Endometrial microvascular endothelial cells (primary cell): Measurements from ENCODE around the gene FAAP100. TPM values are rescaled to one million over a fixed set of nuclear protein-coding genes. Genes with fewer than 3 reads are reported as not detected.

Source experiments
- in situ Hi-C: cut with HindIII; loops from 2 replicates; pipeline ENCODE4 v1.10.0; 2017; ENCODE audit warnings: low sequenced_read_pairs, low pct_unique_long_range_greater_than_20kb; ENCODE audit errors: inconsistent ontology term
- total RNA-seq: library from RNA; depleted of rRNA; stranded (reverse); fragments of >200 nt; gene quantifications from one replicate; pipeline ENCODE4 v1.2.3, GENCODE V29; 2015; ENCODE audit errors: inconsistent ontology term

FAAP100 gene
- total RNA-seq, 1 donor from 2014 or later: 41.1 TPM

DNA sequence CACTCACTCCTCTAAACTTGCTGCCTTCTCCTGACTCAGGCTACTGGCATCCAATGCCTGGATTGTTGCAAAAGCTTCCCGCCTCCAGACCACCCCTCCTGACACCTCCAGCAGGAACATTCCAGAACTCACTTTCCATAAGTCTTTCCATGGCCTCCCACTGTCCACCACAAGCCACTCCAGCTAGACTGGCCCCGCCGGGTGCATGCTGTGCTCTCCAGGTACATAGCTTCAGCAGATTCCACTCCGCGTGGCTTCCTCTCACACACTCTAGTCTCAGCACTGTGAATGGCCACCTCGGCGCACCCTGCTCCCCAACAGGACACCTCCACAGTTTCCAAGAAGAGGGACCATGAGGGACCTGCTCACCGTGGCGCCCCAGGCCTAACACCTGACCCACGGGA is 25.9 kb upstream of the FAAP100 start:
- in situ Hi-C loops: loop anchor here (10.0 kb wide), 1 partner anchor 63 kb away; the partner anchor contains the start of gene ACTG1

DNA sequence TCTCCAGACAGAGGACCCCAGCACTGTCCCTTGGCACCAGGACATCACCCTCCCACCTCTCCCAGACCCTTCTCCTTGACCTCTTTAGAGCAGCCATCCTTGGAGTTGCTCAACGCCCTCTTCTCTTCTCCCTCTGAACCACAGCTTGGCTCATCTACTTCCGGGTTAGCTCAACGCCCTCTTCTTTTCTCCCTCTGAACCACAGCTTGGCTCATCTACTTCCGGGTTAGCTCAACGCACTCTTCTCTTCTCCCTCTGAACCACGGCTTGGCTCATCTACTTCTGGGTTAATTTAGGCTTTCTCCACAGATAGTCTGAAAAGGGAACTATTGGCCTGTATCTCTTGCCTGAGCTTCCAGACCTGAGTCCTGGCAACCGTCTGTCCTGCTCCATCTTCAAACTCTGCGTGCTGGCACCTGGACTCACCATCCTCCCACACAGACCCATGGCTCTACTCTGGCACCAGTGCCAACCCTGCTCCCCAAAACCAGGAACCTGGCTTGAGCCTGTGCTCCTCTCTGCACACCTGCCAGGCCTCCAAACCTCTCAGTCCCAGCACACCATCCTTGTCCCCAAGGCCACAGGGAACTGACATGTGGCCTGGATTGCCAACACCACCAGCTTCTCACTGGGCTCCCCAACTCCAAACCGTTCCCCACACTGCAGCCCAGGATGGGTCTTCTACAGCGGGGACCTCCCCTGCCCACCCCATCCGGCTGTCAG is 25.3 kb upstream of the FAAP100 start:
- in situ Hi-C loops: loop anchor here (10.0 kb wide), 1 partner anchor 63 kb away; the partner anchor contains the start of gene ACTG1

DNA sequence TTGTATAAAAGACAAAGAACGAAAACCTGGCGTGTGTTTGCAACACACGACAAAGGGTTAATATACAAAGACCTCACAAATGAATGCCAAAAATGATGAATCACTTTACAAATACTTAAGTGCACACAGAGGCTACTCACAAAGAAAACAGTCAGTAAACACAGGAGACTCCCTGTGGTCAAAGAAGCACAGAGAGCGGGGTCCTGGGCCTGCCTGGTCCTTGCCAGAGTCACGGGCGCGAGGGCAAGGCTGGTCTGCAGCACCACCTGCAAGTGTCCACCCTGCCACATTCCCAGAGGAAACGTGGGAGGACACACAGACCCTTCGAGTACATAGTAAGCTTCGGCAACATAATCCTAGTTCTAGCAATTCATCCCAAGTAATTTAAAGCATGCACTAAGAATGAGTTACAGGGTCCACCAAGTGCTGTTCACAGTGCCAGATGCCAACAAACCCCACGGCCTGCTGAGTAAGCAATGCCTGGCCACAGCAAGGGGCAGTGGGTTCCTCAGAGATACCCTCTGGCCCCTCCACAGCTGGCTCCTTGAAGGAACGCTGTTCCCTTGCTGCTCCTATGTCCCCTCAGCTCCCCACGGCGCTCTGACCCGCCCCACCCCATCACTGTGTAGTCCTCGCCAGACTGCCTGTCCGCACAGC is 24.6 kb upstream of the FAAP100 start:
- in situ Hi-C loops: loop anchor here (10.0 kb wide), 1 partner anchor 62 kb away; the partner anchor contains the start of gene ACTG1

DNA sequence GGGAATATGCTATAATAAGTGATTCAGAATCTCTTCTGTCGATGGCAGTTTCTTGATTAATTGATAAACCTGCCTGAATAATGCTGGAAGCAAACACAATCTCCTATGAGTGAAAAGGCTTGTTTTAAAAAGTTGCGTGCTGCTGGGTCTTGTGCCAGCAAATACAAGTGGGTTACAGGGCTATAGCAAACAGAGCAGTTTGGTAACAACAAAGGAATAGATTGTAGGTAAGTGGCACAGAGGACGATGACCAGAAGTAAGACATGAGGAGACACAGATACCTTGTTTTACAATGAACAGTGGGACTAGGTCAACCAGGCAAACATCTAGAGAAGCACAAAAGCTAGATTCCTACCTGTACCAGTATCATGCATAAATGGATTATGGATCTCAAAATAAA is 23.7 kb upstream of the FAAP100 start:
- in situ Hi-C loops: loop anchor here (10.0 kb wide), 1 partner anchor 61 kb away; the partner anchor contains the start of gene ACTG1

DNA sequence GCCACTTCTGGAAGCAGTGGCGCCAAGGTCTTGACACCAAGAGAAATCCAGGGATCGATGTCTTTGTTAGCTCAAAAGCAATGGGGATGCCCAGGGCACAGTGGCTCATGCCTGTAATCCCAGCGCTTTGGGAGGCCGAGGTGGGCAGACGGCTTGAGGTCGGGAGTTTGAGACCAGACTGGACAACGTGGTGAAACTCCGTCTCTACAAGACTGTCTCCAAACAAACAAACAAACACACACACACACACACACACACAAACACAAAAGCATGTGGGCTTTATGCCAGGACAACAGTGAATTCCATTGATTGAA is 22.4 kb upstream of the FAAP100 start:
- in situ Hi-C loops: loop anchor here (10.0 kb wide), 1 partner anchor 60 kb away; the partner anchor contains the start of gene ACTG1

DNA sequence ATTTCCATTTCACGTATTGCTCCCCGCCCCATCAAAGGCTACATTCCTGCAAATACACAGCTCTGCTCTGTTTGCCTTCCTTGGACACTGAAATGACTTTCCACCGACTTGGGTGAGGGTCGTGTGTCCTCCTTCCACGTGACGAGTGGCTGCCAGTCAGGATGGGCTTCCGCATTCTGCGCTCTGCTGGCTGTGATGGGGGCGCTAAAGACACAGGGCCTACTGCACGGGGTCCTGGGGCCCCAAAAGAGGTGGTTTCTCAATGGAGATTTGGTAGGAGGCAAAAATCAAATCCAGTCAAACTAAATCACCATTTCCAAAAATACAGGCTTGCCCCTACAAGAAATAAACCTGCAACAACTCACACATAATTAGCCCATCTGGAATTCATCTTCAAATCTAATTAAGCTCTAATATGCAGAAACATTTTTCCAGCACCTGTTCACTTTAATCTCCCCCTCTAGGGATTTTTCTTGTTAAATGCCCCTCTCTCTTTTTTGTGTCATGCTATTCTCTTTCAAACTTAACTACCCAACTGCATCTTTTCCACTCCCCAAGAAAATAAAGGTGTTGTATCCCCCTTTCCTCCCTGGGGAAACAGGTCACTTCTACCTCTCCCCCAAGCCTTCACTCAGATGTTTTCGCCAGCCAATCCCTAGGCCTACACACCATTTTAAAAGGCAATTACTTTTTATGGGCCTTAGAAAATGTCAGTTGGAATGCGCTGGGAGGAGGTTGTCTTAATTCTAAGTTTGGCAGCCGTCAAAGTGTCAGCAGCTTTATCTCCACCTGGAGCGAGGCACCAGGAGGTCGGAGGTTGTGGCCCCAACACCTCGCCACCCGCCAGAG is 21.9 kb upstream of the FAAP100 start:
- in situ Hi-C loops: loop anchor here (10.0 kb wide), 1 partner anchor 59 kb away; the partner anchor contains the start of gene ACTG1

DNA sequence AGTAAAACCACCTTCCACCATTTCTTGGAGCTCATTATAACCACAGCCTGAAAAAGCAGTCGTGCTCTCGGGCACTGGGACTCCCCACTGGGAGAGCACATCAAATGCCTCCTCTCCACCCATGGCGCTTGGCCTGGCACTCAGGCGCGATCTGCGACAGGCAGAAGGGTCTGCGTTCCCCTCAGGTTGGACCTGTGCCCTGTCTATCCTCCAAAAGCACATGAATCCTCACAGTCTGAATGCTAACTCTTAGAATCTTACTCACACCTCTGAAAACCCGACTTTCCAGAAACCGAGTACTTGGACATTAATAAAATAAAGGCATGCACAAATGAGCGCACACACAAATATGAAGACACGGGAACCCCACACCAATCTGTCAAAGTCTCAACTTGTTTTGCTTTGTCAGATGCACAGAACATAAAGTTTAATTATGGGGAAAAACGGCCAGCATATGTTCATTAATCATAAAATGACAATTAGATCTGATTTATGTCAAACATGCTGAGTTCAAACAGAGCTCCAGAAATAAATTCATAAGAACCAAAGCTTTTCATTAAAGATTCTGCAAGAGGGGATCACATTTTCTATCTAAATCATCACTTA is 20.5 kb upstream of the FAAP100 start:
- in situ Hi-C loops: loop anchor here (10.0 kb wide), 1 partner anchor 58 kb away; the partner anchor contains the start of gene ACTG1

DNA sequence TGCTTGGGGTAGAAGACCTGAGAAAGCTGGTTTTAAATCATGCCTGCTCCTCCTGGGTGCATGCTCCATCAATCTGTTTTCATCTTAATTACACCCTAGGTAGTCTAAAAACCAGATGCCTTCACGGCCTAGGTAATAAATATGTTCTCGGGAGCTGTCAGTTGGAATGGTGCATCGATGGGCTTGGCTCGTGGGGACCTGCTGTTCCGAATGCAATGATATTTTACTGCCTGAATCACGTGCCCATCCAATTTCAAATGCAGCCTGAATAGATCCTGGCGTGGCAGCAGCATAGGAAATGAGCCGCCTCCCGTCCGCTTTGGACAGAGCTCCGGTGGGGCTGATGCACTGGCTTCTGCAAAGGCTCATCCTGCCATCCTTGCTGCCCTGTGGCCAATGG is 18.8 kb upstream of the FAAP100 start:
- in situ Hi-C loops: loop anchor here (10.0 kb wide), 1 partner anchor 56 kb away; the partner anchor contains the start of gene ACTG1

DNA sequence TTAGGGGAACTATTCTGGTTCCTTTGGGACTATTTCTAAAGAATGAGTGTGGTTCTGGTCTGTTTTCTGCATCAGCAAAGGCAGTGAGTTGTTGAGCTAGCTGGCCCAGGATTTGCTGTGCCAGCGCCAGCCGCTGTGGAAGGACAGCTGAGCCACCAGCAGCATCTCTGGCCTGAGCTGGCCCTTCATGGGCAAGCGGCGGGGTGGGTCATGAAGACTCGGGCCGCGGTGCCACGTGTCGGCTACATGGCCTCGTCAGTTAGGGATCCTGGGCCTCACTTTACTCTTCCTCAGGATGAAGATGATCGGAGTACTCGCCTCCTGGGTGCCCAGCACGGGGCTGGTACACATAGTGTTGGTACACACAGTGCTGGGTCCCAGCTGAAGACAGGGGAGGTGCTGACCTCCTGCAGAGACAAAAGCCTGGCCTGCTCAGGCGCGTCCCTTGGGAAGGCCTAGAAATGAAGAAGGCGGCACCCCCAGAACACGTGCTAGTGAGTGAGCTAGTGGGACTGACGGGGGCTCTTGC is 17.9 kb upstream of the FAAP100 start:
- in situ Hi-C loops: loop anchor here (10.0 kb wide), 1 partner anchor 55 kb away; the partner anchor contains the start of gene ACTG1

DNA sequence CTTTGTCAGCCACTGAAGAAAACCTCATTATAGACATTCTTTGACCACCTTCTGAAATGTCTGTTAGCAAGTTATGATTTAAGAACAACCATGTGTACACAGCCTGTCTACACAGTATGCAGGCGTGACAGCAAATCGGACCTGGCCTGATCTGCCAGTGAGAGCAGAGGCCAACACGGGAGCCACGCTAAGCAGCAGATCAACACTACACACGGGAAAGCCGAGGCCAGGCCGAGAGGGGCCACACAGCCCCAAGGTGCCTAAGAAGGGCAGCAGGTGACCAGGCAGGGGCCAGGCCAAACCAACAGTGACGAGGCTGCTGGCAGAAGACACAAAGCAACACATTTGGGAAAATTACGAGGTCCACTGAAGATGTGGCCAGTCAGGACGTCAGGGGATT is 16.3 kb upstream of the FAAP100 start:
- in situ Hi-C loops: no loop called here

DNA sequence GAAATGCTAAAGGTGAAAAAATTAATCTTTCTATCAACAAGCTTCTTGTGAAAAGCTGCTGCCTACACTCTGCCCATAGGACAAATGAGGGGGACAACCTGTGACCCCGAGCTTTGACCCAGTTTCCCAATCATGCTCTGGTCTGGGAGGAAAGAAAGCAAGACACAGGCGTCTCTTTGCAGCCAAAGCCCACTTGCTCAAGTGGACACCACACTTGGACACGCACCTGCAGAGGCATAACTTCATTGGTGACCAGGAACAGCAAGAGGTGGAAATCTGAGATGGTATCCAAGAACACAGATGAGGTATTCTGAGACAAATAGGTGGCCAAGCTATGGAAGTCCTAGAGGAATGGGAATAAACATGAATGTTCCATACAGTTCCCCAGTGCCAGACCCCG is 15.0 kb upstream of the FAAP100 start:
- in situ Hi-C loops: no loop called here

DNA sequence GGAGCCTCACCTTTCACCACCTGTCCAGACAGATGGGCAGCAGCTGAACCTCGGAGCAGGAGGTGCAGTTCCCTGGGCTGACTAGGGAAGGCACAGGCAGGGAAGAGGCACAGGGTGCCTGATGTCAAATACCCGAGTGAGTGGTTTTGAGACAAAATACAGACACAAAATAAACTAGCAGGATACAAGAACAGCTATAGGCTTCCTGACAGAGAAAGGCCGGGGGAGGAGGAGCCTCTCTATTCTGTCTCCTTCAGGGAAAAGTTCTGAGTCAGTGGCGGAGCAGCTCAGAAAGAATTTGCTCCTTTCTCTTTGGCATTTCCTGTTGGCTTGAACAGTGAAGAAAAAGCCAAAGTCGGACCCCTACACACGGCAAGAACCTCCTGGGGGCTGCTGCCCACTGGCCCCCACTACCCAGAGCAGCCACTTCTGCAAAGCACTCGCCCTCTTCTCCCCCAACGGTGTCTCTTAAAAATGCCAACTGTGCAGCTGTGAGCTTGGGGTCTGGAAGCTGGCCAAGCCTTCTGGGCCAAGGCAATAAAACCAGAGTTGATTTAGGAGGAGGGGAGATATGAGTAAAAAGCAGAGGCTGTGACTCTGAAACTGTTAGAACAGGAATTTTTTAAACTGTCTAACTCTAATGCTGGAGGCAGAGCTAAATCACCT is 14.4 kb upstream of the FAAP100 start:
- in situ Hi-C loops: no loop called here

DNA sequence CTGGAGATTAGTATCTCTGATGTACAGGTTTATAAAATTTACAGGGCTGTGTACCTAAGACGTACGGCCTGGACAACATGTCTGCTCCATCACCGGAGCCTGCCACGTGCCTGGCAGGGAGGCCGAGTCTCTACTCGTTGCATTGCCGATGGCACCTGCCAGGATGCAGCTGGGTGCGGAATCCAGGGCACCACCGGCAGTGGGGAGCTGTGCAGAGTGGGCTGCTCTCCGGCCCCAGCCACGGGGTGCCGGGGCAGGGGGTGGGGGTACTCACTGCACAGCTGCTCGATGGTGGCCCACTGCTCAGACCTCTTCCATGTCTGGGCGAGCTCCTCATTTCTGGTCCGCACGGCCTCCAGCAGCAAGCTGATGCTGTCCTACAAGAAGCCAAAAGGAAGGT is 13.1 kb upstream of the FAAP100 start:
- in situ Hi-C loops: no loop called here

DNA sequence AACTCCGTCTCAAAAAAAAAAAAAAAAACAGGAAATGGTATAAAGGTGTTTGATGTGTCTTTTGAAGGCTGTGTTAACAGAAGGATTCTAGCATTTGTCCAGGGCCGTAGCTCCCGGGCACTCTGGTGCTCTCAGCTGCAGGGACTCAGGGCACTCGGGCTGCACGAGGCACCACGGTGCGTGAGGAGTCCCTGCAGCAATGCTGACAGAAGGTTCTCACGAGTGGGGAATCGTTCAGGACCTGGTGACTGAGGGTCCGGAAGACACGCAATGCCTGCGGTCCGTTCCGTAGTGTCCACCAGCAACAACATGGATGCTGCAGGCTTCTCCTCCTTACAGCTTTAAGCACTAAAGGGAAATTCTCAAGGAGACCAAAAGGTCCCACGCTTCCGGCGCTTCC is 12.6 kb upstream of the FAAP100 start:
- in situ Hi-C loops: no loop called here

DNA sequence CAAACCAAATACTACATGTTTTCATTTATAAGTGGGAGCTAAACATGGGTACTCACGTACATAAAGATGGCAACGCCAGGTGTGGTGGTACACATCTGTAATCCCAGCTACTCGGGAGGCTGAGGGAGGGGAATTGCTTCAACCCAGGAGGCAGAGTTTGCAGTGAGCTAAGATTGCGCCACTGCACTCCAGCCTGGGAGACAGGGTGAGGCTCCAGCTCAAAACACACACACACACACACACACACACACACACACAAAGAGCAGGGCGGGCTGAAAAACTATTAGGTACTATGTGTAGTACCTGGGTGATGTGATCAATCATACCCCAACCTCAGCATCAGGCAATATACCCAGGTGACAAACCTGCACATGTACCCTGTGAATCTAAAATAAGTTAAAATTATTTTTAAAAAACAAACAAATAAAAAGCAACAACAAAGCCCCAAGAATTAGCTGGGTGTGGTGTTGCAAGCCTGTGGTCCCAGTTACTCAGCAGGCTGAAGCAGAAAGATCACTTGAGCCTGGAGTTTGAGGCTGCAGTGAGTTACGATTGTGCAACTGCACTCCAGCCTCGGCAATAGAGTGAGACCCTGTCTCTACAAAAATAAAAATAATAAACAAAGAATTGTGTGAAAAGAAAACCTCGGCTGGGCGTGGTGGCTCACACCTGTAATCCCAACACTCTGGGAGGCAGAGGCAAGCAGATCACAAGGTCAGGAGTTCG is 11.9 kb upstream of the FAAP100 start:
- in situ Hi-C loops: no loop called here

DNA sequence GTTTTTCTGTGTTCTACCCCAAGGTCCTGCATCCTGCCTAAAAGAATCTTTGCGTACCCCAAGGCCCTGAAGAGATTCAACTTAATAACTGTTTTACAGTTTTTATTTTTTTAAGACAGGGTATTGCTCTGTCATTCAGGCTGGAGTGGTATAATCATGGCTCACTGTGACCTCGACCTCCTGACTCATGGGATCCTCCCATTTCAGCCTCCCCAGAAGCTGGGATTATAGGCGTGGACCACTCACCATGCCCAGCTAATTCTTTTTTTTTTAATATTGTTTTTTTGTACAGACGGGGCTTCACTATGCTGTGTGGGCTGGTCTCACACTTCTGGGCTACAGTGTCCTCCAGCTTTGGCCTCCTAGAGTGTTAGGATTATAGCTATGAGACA is 9.3 kb upstream of the FAAP100 start:
- in situ Hi-C loops: no loop called here

DNA sequence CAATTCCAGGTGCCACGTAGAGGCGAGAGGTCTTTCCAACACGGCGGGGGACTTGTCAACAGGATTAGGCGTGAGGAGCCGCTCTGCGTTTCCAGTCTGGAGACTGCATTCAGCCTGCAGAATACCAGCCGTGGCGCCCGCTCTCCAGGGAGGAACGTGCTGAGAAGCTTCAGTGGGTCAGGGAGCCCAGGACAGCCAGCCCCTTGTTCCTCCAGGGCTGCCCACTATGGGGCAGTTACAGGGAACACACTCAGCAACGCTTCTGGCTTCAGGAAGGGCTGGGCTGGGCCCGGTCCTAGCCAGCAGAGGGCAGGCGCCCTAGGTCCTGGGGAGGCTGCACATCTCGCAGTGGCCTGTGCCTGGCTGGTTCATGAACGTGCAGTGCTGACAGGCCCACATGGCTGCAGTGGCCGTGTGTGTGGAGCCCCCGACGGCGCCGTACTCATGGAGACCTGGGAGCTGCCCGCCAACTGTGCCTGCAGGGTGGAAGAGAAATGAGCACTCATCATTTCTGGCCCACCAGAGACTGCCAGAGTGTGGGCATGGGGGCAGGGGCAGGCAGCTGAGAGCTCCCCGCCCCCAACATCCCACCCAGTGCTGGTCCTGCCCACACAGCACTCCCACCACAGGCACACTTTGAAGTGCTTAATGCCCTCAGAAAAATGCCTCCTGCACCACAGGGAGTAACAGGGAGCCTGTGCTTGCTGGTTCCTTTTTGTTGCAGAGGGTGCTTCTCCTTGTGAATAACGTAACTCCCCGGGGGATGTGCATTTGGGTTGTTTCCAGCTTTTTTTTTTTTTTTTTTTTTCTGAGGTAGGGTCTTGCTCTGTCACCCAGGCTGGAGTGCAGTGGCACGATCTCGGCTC is 7.0 kb upstream of the FAAP100 start:
- in situ Hi-C loops: no loop called here
